Mesangial cell (primary cell): ENCODE data around the gene HSPA5. TPM values are rescaled to one million over a fixed set of nuclear protein-coding genes. Genes with fewer than 3 reads are reported as not detected.

Source experiments
- total RNA-seq: library from RNA; depleted of rRNA; stranded (reverse); fragments of >200 nt; gene quantifications from 2 replicates; pipeline ENCODE4 v1.2.3, GENCODE V29; 2015

Gene HSPA5
- 136 and 218 TPM in 2 replicates for total RNA-seq

GRCh38 chr9:125241000-125241862, at the start of gene HSPA5:
Gene HSPA5, minus strand, starts transcription at chr9:125241343. Its CDS starts 217 bp downstream, at chr9:125241126.

GRCh38 chr9:125261501-125262293, 20.6 kb upstream of the HSPA5 start, which contains the start of gene GAPVD1:
Gene GAPVD1, plus strand, starts transcription at chr9:125261826. Its CDS starts 37,096 bp downstream, at chr9:125298922.

GRCh38 chr9:125200216-125201047, 40.7 kb downstream of the HSPA5 start, which contains the start of gene RABEPK:
Gene RABEPK, plus strand, starts transcription at chr9:125200542. Its CDS starts 2,472 bp downstream, at chr9:125203014.

GRCh38 chr9:125189361-125190289, 51.5 kb downstream of the HSPA5 start, which contains the start of gene PPP6C:
Gene PPP6C, minus strand, starts transcription at chr9:125189803. Its CDS starts 85 bp downstream, at chr9:125189718.

Other genes starting within 250 kb of the HSPA5 start
- gene SCAI, start 97.8 kb downstream of the HSPA5 start, total RNA-seq = 3.2 and 3.6 TPM in 2 replicates
- gene PPP6C, start 51.5 kb downstream of the HSPA5 start, total RNA-seq = 19.5 and 21.3 TPM in 2 replicates
- 25.7 and 29.2 TPM in 2 replicates for gene RABEPK, start 40.8 kb downstream of the HSPA5 start, total RNA-seq
- 23.8 and 27.0 TPM in 2 replicates for gene GAPVD1, start 20.5 kb upstream of the HSPA5 start, total RNA-seq